Central memory CD4-positive, alpha-beta T cell (primary cell): Measurements from ENCODE around the gene RIC8B.
A peak's percentile ranks its signal among the peaks of the same experiment; 100 is the strongest.

ENCODE experiments used
- DNase-seq: peaks from one replicate; pipeline ENCODE4 v3.0.0; 2022

Gene RIC8B

GRCh38 chr12:106814714-106815113 lies 40.2 kb downstream of the RIC8B start:
- DNase-seq: no peak

- no peak for DNase-seq
These were observed 41.3 kb downstream of the RIC8B start for GRCh38 chr12:106815741-106816140.

GRCh38 chr12:106816231-106816630 lies 41.7 kb downstream of the RIC8B start:
- no peak for DNase-seq

GRCh38 chr12:106819991-106820390 lies 45.5 kb downstream of the RIC8B start:
- no peak for DNase-seq

- no peak for DNase-seq
These were observed 57.2 kb downstream of the RIC8B start for GRCh38 chr12:106831699-106832098.

- DNase-seq: no peak
These were observed 63.3 kb downstream of the RIC8B start for GRCh38 chr12:106837782-106838181.

GRCh38 chr12:106839333-106839732 lies 64.9 kb downstream of the RIC8B start:
- DNase-seq: no peak

GRCh38 chr12:106840243-106840642 lies 65.8 kb downstream of the RIC8B start:
- DNase-seq: no peak

GRCh38 chr12:106841510-106842302 lies 67.2 kb downstream of the RIC8B start:
- peak; percentile 28 for DNase-seq

- no peak for DNase-seq
These were observed 71.4 kb downstream of the RIC8B start for GRCh38 chr12:106845902-106846301.

GRCh38 chr12:106847861-106848260 lies 73.4 kb downstream of the RIC8B start:
- DNase-seq: no peak

GRCh38 chr12:106851306-106851705 lies 76.8 kb downstream of the RIC8B start:
- no peak for DNase-seq

GRCh38 chr12:106854723-106855122 lies 80.2 kb downstream of the RIC8B start:
- no peak for DNase-seq

GRCh38 chr12:106855221-106855758 lies 80.8 kb downstream of the RIC8B start:
- no peak for DNase-seq

GRCh38 chr12:106861984-106862916 lies 87.8 kb downstream of the RIC8B start:
- DNase-seq: no peak

GRCh38 chr12:106863189-106863588 lies 88.7 kb downstream of the RIC8B start:
- no peak for DNase-seq

- no peak for DNase-seq
These were observed 91.2 kb downstream of the RIC8B start for GRCh38 chr12:106865683-106866082.

- DNase-seq: no peak
These were observed 92.1 kb downstream of the RIC8B start for GRCh38 chr12:106866426-106867080.

- no peak for DNase-seq
These were observed 93.2 kb downstream of the RIC8B start for GRCh38 chr12:106867651-106868050.

GRCh38 chr12:106868982-106869700 lies 94.7 kb downstream of the RIC8B start:
- DNase-seq: no peak

GRCh38 chr12:106870116-106870515 lies 95.6 kb downstream of the RIC8B start:
- DNase-seq: no peak

GRCh38 chr12:106871477-106871876 lies 97.0 kb downstream of the RIC8B start:
- DNase-seq: no peak
